Prostate gland (tissue), 2 donors: Measurements from ENCODE around the gene HOXA4. TPM values are rescaled to one million over a fixed set of nuclear protein-coding genes. Genes with fewer than 3 reads are reported as not detected.

Experiments
- DNase-seq: peaks from one replicate; pipeline ENCODE4 v3.0.0-alpha.2; 2019; ENCODE audit warnings: low spot score
- H3K27ac ChIP-seq, 2 donors: fragments of 200-600 bp; sonication (generic); 2 replicates each; pipeline ENCODE4 v1.5.1; 2017 to 2019
- H3K27me3 ChIP-seq: fragments of 200-600 bp; sonication (generic); replicated peaks from 2 replicates; pipeline ENCODE4 v1.5.1; 2019; ENCODE audit not compliant: insufficient read depth
- H3K36me3 ChIP-seq, 2 donors: fragments of 200-600 bp; sonication (generic); 1 replicate in 1 of 2; 2 replicates in 1 of 2; pipeline versions ENCODE4 v1.5.1 to v1.8.1; 2017 to 2019
- H3K4me1 ChIP-seq: fragments of 200-600 bp; sonication (generic); replicated peaks from 2 replicates; pipeline ENCODE4 v1.5.1; 2019
- H3K4me3 ChIP-seq, 2 donors: fragments of 200-600 bp; sonication (generic); 2 replicates each; pipeline ENCODE4 v1.5.1; 2017 to 2019
- H3K9me3 ChIP-seq: fragments of 200-600 bp; sonication (generic); 2 replicates; pipeline ENCODE4 v1.5.1; 2017
- POLR2A ChIP-seq: fragments of 450-650 bp; IDR thresholded peaks from one replicate; pipeline ENCODE4 v1.6.1; 2016; ENCODE audit warnings: antibody characterized with exemption, mild to moderate bottlenecking
- POLR2AphosphoS5 ChIP-seq: sonication (generic); formaldehyde crosslinking; IDR thresholded peaks from one replicate; pipeline ENCODE4 v1.6.1; 2017; ENCODE audit warnings: antibody characterized with exemption
- WGBS: methylation state at CpG from one replicate; pipeline ENCODE4 v1.1.5; 2018; 5-methylcytosine and 5-hydroxymethylcytosine counted together
- intact Hi-C: fragments of 100-400 bp; cut with DNase I; formaldehyde crosslinking; loops from one replicate; pipeline ENCODE4 v1.14.2; 2022
- total RNA-seq, 2 donors: library from RNA; depleted of rRNA; stranded (reverse); fragments of >200 nt; gene quantifications; one replicate each; pipeline ENCODE4 v1.1.0, GENCODE V29; 2016
- TF ChIP-seq, protein P1 (sequence below), 4 experiments: fragments of 200-600 bp in 2 of 4; fragments of 450-650 bp in 2 of 4; sonication (generic) in 2 of 4; IDR thresholded peaks; 1 replicate in 3 of 4; 2 replicates in 1 of 4; pipeline ENCODE4 v1.5.1; 2016 to 2019; ENCODE audit warnings: antibody characterized with exemption in 4 of 4, mild to moderate bottlenecking in 2 of 4, moderate library complexity in 2 of 4

The HOXA4 gene
- total RNA-seq, 2 donors from 2014 or later: 1.4 to 1.8 TPM

DNA sequence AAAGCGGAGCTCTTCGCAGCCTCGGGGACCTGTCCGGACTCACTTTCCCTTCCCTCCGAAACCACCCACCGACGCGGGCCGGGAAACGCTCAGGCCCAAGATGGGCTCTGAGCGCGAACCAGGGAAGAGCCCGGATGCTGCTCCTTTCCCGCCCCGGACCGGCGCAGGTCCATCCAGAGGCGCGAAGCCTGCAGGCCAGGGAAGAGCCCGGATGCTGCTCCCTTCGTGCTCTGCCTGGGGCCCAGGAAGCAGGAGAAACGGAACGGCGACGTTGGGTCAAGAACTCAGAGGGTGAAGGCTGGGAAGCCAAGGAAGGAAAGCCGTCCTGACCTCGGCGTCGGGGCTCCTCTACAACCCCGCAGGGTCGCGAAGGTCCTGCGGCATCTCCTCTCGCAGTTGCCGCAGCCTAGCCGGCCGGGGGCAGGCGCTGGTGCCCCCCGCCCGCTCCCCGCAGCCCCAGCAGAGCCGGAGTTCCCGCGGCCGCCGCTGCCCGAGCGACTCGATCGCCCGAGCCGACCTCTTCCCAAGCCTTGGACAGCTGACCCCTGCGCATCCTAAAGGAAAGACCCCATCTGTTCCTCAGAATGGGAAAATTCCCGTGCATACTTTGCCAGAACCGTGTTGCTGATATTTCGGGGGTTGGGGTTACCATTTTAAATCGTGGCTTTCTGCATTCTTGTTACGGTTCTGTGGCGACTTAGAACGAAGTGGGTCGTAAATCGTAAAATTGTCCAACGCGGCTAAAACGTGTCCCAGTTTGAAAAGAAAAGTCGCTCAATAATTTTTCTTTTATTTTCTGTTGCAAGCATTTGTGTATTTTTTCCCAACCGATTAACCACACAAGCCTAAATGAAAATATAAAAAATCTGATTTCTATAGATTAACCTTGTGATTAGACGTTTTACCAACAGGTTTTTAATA lies 42.3 kb downstream of the HOXA4 start:
- Histone ChIP-seq H3K27me3 (no peaks in the 10 kb centered on the region), H3K4me1 (no peaks in the 10 kb centered on the region), H3K9me3 (no peaks in the 10 kb centered on the region), H3K27ac (no peak overlapping the region), H3K4me3 (no peak overlapping the region), H3K36me3 (no peaks in the 10 kb centered on the region)
- TF ChIP-seq, protein P1, sequence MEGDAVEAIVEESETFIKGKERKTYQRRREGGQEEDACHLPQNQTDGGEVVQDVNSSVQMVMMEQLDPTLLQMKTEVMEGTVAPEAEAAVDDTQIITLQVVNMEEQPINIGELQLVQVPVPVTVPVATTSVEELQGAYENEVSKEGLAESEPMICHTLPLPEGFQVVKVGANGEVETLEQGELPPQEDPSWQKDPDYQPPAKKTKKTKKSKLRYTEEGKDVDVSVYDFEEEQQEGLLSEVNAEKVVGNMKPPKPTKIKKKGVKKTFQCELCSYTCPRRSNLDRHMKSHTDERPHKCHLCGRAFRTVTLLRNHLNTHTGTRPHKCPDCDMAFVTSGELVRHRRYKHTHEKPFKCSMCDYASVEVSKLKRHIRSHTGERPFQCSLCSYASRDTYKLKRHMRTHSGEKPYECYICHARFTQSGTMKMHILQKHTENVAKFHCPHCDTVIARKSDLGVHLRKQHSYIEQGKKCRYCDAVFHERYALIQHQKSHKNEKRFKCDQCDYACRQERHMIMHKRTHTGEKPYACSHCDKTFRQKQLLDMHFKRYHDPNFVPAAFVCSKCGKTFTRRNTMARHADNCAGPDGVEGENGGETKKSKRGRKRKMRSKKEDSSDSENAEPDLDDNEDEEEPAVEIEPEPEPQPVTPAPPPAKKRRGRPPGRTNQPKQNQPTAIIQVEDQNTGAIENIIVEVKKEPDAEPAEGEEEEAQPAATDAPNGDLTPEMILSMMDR (IDR thresholded peaks at IDR 0.05): no peak
- TF ChIP-seq POLR2AphosphoS5: no peak
- TF ChIP-seq POLR2A: no peak
- intact Hi-C loops: no loop called here
- WGBS: 39% methylated on average over 68 of the region's 68 CpGs
- no peak for DNase-seq

DNA sequence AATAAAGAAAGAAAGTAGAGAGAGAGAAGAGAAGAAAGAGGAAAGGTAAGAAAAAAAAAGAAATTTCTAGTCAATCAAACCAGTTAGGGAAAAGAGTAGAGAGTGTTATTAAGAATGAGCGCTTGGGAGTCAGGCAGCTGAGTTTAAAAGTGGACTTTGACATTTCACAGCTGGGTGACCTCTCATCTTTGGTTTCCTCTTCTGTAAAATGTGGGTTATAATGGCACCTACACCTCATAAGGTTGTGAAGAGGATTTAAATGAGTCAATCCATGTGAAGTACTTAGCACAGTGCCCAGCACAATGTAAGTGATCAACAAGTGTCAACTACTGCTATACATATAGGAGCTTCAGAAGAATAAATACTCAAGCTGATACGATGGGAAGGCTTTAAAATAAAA lies 46.9 kb downstream of the HOXA4 start:
- no peak for DNase-seq
- 86% methylated on average over 2 of the region's 2 CpGs for WGBS
- Histone ChIP-seq H3K4me1 (no peaks in the 10 kb centered on the region), H3K27me3 (no peaks in the 10 kb centered on the region), H3K9me3 (no peaks in the 10 kb centered on the region), H3K36me3 (no peaks in the 10 kb centered on the region), H3K27ac (no peak overlapping the region), H3K4me3 (no peak overlapping the region)
- TF ChIP-seq POLR2AphosphoS5: no peak
- TF ChIP-seq, protein P1 (IDR thresholded peaks at IDR 0.05): no peak
- TF ChIP-seq POLR2A: no peak
- intact Hi-C loops: no loop called here

GRCh38 chr7:27082171-27082570 lies 48.4 kb downstream of the HOXA4 start:
- WGBS: 93% methylated on average over 1 of the region's 1 CpG
- DNase-seq: no peak
- H3K4me3 ChIP-seq: no peak overlapping the region
- H3K36me3 ChIP-seq: no peaks in the 10 kb centered on the region
- TF ChIP-seq, protein P1 (IDR thresholded peaks at IDR 0.05): no peak
- no peak for TF ChIP-seq POLR2AphosphoS5
- no peak for TF ChIP-seq POLR2A
- H3K27me3 ChIP-seq: no peaks in the 10 kb centered on the region
- H3K4me1 ChIP-seq: no peaks in the 10 kb centered on the region
- H3K9me3 ChIP-seq: no peaks in the 10 kb centered on the region
- no peak overlapping the region for H3K27ac ChIP-seq
- intact Hi-C loops: no loop called here

- Histone ChIP-seq H3K4me1 (no peaks in the 10 kb centered on the region), H3K9me3 (no peaks in the 10 kb centered on the region), H3K27ac (no peak overlapping the region), H3K4me3 (no peak overlapping the region), H3K27me3 (no peaks in the 10 kb centered on the region), H3K36me3 (no peaks in the 10 kb centered on the region)
- DNase-seq: no peak
- no peak for TF ChIP-seq POLR2A
- TF ChIP-seq POLR2AphosphoS5: no peak
- TF ChIP-seq, protein P1 (IDR thresholded peaks at IDR 0.05): no peak
- 56% methylated on average over 4 of the region's 4 CpGs for WGBS
- intact Hi-C loops: no loop called here
Observed at GRCh38 chr7:27080844-27081436, 49.6 kb downstream of the HOXA4 start.
